GM12873 (cell line): ENCODE results near the gene MRPL54.

Experiments used
- CTCF ChIP-seq: IDR thresholded peaks from 2 replicates; pipeline ENCODE4 v1.5.1; 2012; ENCODE audit warnings: low read depth, mild to moderate bottlenecking, moderate library complexity, low read length, control low read depth; ENCODE audit not compliant: insufficient read depth; ENCODE audit errors: missing control alignments

The MRPL54 gene

GRCh38 chr19:3762501-3763459 lies at the start of gene MRPL54:
Gene MRPL54 (plus strand): TSS chr19:3762682. CDS start chr19:3762701, 19 bp downstream.
- TF ChIP-seq CTCF = no peak

GRCh38 chr19:3716147-3716668 lies 46.3 kb upstream of the MRPL54 start:
- TF ChIP-seq CTCF = no peak

DNA sequence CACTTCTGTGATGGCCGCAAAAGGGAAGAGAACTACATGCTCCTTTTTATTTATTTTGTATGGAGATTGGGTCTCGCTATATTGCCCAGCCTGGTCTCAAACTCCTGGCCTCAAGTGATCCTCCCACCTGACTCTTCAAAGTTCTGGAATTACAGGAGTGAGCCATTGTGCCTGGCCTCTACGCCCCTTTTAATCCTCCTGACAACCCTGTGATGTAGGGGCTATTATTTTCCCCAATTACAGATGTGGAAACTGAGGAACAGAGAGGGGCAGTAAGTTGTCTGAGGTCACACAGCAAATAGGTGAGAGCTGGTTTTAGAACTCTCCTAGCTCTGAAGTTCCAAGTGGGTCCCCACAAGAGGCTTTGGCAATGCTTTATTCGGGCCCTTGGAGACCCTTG lies 42.6 kb upstream of the MRPL54 start:
- TF ChIP-seq CTCF = no peak

DNA sequence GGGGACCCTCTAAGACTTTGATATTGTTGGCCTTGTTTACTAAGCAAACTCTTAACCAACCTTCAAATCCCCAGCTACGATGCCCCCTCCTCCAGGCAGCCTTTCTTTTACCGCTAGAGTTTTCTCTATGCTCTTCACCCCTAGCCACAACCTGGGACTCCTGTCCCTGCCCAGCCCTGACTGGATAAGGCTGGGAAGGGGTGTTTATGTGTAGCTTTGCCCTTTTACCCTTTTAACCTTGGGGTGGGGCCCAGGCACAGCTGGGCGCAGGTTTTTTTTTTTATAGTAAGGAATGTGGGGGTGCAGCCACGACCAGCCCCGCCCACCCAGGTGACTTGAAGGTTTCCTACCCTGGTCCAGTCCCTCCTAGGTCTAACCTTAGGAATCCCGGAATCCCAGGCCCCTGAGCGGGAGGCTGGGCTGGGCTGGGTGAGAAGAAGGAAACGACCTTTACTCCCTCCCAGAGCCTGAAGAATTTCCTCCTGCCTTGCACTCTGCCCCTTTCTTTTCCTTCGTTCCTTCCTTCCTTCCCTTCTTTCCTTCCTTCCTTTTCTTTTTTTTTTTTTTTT lies 42.0 kb upstream of the MRPL54 start:
- TF ChIP-seq CTCF = no peak

DNA sequence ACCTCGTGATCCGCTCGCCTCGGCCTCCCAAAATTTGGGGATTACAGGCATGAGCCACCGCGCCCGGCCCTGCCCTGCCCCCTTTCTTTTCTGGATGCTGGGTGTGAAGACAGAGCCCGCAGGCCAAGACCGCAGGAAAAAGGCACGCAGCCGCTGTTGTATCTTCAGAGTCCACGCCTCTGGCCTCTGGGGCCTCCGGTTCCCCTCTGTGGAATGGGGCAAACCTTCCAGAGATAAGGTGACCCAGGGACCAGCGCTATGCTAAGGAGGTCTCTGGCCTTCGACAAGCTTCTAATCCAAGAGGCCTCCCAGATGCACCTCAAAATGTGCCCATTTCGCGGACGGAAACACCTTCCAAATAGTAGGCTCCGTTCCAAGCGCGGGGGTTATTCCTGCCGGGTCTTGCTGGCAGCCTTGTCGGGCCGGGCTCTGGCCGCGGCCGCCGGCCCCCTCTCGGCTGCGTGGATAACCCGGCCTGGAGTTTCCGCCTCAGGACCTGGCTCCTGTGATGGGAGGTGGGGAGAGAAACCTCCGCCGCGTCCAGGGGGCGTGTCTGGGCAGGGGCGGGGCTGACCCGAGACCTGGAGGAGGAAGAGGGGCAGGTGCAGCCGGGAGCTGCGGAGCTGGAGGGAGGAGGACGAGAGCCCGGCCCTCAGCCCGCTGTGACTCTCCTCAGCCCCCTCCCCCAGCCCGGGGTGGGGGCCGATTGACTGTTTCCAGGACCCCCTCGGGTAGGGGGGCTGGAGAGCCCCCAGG lies 41.2 kb upstream of the MRPL54 start:
- TF ChIP-seq CTCF = no peak

- TF ChIP-seq CTCF = no peak
Observed at GRCh38 chr19:3721887-3722442, 40.5 kb upstream of the MRPL54 start.
